A549 (cell line): ENCODE data around the gene C1QTNF1.

Source experiments
- CTCF ChIP-seq: fragments of >200 bp; sonication (Bioruptor Twin); formaldehyde crosslinking; IDR thresholded peaks from 3 replicates; pipeline ENCODE4 v1.5.1; 2016
- EP300 ChIP-seq, 2 experiments: fragments of >200 bp; sonication (Bioruptor Twin); formaldehyde crosslinking; IDR thresholded peaks; 2 replicates in 1 of 2; 3 replicates in 1 of 2; pipeline ENCODE4 v1.6.1; 2016 to 2017
- HES2 ChIP-seq: fragments of >200 bp; sonication (Bioruptor Twin); formaldehyde crosslinking; IDR thresholded peaks from 2 replicates; pipeline ENCODE4 v1.6.1; 2016
- POLR2A ChIP-seq: IDR thresholded peaks from 2 replicates; pipeline ENCODE4 v1.6.1; 2012; ENCODE audit warnings: mild to moderate bottlenecking, low read length
- RAD21 ChIP-seq, 2 experiments: fragments of >200 bp in 1 of 2; sonication (Bioruptor Twin) in 1 of 2; formaldehyde crosslinking in 1 of 2; IDR thresholded peaks in 1 of 2; conservative IDR thresholded peaks in 1 of 2; 2 replicates in 1 of 2; 3 replicates in 1 of 2; pipeline ENCODE4 v1.6.1; 2012 to 2018; ENCODE audit warnings: inconsistent platforms in 1 of 2
- REST ChIP-seq: fragments of 200-600 bp; sonication (generic); IDR thresholded peaks from 2 replicates; pipeline ENCODE4 v1.6.1; 2016; ENCODE audit warnings: antibody characterized with exemption, mild to moderate bottlenecking, moderate library complexity

GRCh38 chr17:78998311-78999055, 25.5 kb upstream of the C1QTNF1 start:
- TF ChIP-seq CTCF = no peak
- no peak for TF ChIP-seq HES2
- no peak for TF ChIP-seq EP300 (IDR thresholded peaks at IDR 0.05)
- no peak for TF ChIP-seq RAD21 (conservative IDR thresholded peaks at IDR 0.05 in 1 of 2, IDR thresholded peaks at IDR 0.05 in 1 of 2)
- no peak for TF ChIP-seq REST
- TF ChIP-seq POLR2A = no peak
